ENCODE data around the gene WNT9A.
"Not testable (repeated sequence)": the region's sequence is repeated elsewhere in the genome, so short reads cannot be mapped to it uniquely, and the experiment has no call there.

The WNT9A gene, protein sequence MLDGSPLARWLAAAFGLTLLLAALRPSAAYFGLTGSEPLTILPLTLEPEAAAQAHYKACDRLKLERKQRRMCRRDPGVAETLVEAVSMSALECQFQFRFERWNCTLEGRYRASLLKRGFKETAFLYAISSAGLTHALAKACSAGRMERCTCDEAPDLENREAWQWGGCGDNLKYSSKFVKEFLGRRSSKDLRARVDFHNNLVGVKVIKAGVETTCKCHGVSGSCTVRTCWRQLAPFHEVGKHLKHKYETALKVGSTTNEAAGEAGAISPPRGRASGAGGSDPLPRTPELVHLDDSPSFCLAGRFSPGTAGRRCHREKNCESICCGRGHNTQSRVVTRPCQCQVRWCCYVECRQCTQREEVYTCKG

DNA sequence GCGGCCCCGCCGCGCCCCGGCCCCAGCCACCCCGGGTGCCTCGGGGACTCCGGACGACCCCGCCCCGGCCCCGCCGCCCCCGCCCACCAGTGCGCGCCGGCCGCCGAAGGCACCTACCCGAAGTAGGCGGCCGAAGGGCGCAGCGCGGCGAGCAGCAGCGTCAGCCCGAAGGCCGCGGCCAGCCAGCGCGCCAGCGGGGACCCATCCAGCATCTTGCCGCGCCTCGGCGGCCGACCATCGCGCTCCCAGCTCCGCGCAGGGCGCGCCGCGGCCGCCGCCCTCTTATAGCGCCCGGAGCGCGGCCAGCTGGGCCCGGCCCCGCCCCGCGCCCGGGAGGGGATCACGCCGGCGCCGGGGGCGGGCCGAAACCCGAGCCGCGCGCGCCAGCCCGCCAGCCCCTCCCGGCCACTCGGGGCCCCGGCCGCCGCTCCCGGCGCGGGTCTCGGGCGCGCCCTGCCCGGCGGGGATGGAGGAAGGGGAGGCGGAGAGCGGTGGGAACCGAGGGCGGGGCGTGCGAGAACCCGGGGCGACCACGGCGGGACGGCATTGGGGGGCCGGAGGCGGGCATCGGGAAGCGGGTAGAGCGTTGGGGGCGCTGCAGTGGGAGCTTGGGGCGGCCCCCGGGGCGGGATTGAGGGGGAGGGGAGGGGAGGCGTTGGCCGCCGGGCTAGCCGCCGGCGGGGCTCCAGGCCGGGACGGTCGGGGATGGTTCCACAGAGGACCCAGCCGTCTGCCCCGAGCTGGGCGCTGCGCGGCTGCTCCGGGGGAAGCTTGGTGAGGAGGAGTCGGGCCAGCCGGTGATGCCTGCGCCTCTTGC, at the start of gene WNT9A:
WNT9A (minus strand) TSS at position 257 of the 817 bp plus-strand sequence; CDS start at position 212, 45 bp downstream.
- DNase-seq = peak; percentile 82

DNA sequence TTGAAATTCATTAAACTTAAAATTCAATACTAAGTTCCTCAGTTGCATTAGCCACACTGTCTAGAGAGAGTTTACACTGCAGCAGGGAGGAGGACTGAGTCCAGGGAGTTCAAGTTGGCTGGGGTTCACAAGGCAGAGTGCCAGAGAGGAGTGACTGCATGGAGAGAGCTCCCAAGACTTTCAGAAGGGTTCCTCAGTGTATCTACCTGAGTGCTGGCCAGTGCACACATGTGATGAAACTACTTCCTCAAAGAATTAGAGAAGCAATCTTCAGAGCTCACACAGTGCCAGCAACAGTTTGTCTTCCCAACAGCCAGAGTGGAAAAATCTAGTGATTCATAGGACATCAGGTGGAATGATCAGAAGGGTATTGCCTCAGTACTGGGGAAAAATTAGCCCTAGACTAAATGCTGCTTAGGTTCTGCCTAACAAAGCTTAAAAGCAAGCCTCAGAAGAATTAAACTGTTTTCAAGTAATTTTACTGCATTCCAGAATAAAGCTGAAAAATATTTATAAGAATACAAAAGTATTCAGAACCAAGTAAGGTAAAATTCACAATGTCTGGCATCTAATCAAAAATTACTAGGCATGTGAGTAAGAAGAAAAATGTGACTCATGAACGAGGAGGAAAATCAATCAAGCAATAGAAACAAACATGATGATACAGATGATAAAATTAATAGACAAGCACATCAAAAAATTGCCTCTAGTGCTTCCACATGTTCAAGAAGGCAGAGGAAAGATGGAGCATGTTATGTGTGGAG, 48.6 kb upstream of the WNT9A start:
- DNase-seq = no peak

DNA sequence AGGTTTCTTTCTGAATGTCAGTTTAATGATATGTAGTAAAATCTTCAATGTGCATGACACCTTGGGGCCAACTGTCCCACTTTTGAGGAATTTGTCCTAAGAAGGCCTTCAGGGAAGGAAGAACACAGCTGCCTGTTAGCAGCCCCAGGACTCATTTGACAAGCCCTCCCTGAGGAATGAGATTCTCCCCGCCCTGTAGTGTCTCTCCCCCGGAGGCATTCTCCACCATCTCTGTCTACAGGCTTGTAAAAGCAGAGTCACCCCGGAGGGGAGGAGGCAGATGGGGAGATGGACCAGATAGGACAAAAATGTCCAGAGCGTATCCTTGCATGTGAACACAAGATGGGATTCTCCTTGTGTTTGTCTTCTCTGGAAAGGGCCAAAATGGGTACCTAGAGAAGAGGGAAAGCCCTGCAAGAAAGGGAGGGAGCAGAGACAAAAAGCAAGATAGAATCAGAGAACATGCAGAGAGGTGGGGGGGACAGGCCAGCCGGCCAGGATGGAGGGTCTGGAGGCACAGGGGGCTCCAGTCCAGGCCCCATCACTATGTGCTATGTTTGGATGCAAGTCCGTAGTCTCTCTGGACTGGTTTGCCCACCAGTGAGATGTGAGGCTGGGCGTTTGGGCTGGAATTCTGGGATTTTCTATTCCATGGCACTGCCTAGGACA, 47.0 kb upstream of the WNT9A start:
- no peak for DNase-seq

DNA sequence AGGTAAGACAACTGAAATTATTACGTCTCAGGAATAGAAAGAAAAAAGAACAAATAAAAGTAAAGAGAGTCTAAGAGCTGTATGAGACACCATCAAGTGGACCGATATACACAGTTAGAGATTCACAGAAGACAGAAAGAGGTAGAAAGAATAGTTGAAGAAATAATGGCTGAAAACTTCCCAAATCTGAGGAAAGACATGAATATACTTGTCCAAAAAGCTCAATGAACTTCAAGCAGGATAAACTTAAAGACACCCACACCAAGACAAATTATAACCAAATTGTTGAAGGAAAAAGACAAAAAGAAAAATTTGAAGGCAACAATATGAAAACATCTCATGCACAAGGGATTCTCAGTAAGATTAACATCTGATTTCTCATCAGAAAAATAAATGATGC, 39.4 kb upstream of the WNT9A start:
- no peak for DNase-seq

DNA sequence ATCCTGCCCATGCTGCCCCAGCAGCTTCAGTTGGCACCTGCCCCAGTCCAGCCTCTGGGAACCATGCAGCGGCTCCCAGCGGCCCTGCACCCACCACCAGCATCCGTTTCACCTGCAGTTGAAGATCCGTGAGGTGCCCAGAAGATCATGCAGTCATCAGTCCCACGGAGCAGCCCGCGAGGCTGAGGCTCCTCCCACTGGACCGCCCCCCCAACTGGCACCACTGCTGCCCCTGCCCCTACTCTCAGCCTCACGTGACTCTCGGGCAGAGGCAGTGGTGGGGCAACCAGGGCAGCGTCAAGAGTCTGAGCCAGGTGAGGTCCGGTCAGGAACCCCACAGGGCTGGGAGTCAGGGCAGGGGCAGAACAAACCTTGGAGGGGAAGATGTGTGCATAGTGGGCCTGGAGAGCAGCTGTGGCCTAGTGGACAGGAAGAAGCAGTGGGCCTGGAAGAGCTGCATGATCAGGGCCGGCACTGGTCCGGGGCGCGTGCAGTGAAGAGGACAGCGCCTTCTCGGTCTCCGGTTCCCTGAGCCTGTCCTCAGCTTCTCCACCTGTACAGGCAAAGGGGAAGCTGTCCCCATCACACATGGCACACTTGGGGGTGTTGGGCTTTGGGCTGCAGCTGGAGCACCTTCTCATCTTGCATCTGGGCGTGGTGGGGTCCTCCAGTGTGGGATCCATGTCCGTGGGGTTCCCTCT, 28.0 kb upstream of the WNT9A start:
- DNase-seq = not testable (repeated sequence)

DNA sequence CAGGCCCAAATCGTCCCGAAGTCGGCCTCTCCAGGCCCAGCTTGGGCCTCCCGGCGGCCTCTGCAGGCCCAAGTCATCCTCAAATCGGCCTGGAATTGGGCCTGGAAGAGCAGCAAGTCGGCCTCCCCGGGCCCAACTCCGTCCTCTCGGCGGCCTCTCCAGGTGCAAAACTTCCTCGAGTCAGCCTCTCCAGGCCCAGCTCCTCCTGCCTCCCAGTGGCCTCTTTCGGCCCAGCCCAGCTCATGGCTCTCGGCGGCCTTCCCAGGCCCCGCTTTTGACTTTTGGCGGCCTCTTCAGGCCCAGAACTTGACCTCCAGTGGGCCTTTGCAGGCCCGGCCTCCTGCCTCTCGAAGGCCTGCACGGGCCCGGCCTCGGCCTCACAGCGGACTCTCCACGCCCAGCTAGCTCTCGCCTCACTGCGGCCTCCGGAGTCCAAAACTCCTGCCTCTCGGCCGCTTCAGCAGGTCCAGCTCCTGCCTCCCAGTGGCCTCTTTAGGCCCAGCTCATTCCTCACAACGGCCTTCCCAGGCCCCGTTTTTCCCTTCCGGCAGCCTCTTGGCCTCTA, 26.1 kb upstream of the WNT9A start:
- not testable (repeated sequence) for DNase-seq

DNA sequence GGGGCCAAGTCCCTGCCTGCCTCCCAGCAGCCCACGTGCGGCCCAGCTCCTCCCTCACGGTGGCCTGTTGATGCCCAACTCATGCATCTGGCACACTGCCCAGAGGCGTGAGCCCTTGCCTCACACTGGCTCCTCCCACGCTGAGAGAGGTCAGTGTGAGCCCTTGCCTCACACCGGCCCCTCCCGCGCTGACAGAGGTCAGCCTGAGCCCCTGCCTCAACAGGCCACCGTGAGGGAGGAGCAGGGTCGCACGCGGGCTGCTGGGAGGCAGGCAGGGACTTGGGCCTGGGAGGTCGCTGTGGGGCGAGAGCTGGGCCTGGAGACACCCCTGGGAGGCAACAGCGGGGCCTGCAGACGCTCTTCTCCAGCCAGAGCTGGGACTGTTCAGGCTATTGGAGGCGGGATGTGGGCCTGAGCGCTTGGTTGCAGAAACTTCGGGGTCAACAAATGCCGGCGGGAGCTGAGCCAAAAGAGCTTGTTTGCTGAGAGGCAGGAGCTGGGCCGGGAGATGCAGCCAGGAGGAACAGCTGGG, 25.2 kb upstream of the WNT9A start:
- not testable (repeated sequence) for DNase-seq

DNA sequence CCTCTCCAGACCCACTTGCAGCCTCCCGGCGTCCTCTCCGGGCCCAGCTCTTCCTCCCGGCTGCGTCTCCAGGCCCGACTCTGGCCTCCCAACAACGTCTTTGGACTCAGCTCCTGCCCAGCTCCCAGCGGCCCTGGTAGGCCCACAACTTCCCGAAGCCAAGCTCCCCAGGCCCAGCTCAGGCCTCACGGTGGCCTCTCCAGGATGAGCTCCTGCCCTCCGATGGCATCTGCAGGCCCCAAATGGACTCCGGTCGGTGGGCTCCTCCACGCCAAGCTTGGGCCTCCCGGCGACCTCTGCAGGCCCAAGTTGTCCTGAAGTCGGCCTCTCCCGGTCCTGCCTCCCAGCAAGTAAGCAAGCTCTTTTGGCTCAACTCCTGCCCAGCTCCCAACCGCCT, 24.5 kb upstream of the WNT9A start:
- not testable (repeated sequence) for DNase-seq

DNA sequence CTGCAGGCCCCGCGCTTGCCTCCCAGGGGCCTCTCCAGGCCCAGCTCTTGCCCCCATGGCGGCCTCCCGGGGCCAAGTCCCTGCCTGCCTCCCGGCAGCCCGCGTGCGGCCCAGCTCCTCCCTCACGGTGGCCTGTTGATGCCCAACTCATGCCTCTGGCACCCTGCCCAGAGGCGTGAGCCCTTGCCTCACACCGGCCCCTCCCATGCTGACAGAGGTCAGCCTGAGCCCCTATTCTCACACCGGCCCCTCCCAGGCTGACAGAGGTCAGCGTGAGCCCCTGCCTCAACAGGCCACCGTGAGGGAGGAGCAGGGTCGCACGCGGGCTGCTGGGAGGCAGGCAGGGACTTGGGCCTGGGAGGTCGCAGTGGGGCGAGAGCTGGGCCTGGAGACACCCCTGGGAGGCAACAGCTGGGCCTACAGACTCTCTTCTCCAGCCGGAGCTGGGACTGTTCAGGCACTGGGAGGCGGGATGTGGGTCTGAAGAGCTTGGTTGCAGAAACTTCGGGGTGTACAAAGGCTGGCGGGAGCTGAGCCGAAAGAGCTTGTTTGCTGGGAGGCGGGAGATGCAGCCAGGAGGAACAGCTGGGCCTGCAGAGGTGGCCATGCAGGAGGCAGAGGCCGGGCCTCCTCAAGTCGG, 24.0 kb upstream of the WNT9A start:
- not testable (repeated sequence) for DNase-seq

DNA sequence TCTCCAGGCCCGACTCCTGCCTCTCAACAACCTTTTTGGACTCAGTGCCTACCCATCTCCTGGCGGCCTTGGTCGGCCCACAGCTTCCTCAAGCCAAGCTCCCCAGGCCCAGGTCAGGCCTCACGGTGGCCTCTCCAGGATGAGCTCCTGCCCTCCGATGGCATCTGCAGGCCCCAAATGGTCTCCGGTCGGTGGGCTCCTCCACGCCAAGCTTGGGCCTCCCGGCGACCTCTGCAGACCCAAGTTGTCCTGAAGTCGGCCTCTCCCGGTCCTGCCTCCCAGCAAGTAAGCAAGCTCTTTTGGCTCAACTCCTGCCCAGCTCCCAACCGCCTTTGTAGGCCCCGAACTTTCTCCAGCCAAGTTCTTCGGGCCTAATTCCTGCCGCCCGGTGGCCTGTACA, 23.5 kb upstream of the WNT9A start:
- DNase-seq = not testable (repeated sequence)

DNA sequence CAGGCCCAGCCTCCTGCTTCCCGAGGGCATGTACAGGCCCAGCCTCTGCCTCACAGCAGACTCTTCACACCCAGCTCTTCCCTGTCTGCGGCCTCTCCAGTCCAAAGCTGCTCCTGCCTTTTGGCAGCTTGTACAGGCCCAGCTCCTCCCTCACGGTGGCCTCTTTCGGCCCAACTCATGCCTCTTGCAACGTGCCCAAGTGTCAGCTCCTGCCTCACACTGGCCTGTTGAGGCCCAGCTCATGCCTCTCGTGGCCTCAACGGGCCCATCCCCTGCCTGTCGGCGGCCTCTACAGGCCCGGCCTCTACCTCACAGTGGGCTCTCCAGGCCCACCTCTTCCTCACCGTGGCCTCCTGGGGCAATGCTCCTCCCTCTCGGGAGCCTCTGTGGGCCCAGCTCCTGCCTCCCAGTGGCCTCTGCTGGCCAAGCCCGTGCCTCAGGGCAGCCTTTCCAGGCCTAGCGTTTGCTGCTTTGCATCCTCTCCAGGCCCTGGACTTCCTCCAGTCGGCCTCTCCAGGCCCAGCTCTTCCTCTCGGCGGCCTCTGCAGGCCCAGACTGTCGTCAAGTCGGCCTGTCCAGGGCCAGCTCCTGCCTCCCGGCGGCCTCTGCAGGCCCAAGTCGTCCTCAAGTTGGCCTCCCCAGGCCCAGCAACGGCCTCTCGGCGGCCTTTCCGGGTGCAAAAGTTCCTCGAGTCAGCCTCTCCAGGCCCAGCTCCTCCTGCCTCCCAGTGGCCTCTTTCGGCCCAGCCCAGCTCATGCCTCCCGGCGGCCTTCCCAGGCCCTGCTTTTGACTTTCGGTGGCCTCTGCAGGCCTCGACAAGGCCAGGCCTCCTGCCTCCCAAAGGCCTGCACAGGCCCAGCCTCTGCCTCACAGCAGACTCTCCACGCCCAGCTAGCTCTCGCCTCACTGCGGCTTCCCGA, 22.6 kb upstream of the WNT9A start:
- DNase-seq = not testable (repeated sequence)

DNA sequence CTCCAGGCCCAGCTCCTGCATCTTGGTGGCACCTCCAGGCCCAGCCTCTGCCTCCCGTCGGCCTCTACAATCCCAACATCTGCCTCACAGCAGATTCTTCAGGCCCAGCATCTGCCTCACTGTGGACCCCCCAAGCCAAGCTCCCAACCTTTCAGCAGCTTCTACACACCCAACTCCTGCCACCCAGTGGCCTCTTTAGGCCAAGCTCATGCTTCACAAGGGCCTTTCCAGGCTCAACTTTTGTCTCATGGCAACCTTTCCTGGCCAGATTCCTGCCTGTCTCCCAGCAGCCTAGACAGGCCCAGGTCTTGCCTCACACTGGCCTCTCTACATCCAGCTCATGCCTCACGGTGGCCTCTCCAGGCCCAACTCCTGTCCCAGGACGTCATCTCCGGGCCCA, 20.1 kb upstream of the WNT9A start:
- DNase-seq = not testable (repeated sequence)

DNA sequence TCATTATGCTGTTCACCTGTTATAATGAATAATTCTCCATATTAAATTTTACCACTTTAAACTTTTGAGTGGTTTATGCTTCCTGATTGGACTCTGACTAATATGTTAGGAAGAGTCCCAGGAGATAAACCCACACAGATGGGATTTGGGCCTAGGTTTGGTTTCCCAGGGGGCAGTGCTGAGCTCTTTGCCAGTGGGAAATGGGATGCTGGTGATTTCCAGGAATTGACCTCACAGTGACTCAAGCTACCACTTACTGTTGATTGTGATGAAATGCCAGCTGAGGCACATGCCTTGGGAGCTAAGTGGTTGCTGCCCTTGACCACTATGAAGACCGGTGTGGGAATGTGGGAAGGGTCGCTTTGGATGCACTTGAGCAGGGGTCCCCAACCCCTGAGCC, 19.0 kb upstream of the WNT9A start:
- DNase-seq = not testable (repeated sequence)

DNA sequence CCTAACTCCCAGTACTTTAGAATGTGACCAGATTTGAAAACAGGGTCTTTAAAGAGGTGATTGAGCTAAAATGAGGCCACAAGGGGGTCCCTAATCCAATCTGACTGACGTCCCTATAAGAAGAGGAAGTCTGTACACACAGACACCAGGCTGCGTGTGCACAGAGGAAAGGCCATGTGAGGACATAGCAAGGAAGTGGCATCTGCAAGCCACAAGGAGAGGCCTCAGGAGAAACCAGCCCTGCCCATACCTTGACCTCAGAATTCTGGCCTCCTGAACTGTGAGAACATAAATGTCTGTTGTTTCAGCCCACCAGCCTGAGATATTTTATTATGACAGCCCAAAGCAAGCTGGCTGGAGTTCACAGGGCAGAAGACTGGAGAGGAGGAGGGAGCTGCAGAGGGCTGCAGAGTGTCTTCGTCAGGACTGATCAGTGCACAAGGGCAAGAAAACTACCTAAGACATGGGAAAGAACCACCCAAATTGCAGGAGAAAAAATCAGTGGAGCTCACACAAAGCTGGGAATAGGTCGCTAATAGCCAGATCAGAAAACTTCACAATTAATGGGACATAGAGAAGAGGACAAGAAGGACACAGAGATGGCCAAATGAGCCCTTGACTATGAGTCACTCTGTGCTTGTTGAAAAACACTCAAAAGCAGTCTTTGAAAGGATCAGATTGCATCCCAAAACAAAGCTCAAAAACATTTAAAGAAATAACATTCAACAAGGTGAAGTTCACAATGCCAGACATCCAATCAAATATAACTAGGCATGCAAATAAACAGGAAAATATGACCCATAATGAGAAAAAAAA, 14.1 kb upstream of the WNT9A start:
- DNase-seq = no peak

DNA sequence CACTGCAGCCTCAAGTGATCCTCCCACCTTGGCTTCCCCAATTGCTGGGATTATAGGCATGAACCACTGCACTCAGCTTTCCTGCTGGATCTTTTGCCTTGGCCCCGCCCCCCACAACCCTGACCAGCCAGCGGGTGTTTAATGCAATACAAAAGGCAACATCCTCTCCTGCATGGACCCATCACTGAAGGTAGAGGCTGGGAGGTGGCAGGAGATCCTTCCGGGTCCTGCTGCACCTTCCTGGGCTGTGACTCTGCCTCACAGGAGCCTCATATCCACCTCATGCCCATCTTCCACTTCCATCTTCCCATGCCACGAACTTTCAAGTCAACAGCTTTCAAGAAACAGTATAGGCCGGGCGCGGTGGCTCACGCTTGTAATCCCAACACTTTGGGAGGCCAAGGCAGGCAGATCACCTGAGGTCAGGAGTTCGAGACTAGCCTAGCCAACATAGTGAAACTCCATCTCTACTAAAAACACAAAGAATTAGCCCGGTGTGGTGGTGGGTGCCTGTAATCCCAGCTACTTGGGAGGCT, 11.7 kb upstream of the WNT9A start:
- DNase-seq = no peak

DNA sequence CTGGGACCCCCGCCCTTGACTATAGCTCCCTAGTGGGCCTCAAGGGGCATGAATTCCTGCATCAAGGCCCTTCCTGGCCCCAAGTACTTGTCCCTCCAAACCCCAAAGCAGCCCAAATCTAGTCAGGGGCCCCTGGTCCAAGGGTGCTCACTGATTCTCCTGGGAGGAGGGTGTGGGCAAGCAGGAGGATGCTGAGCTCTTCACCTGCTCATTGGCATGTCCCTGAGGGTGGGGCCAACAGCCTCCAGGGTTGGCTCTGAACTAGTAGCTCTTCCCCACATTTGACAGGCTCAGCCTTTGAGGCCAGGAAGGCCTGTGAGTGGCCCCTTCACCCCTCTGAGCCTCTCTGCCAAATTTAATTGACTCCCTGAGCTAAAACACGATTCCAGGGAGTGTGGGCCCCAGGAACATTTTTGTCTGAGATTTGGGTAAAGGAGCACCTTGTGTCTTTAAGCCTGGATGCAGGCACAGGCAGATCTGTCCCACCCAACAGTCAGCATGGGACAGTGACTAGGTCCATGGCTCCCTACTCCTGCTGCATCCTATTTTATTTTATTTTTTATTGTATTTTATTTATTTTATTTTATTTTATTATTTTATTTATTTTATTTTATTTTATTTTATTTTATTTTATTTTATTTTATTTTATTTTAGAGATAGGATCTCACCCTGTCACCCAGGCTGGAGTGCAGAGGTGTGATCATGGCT, 11.0 kb upstream of the WNT9A start:
- DNase-seq = no peak

DNA sequence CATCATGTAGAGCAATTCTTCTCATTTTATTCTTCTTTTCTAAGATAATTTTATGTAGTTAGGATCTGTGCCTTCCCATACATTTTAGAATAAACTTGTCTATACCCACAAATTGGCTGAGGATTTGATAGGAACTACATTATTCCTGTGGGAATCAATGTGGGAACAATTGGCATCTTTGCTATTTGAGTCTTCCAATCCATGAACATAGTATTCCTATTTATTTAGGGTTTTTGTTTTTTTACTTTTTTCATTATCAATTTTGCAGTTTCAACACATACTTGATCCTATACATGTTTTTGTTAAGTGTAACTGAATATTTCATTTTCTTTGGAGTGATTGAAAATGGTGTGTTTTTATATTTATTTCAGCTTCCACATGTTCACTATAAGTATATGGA, 8.1 kb upstream of the WNT9A start:
- no peak for DNase-seq
